Measurements from ENCODE around the gene ATRIP.

DNA sequence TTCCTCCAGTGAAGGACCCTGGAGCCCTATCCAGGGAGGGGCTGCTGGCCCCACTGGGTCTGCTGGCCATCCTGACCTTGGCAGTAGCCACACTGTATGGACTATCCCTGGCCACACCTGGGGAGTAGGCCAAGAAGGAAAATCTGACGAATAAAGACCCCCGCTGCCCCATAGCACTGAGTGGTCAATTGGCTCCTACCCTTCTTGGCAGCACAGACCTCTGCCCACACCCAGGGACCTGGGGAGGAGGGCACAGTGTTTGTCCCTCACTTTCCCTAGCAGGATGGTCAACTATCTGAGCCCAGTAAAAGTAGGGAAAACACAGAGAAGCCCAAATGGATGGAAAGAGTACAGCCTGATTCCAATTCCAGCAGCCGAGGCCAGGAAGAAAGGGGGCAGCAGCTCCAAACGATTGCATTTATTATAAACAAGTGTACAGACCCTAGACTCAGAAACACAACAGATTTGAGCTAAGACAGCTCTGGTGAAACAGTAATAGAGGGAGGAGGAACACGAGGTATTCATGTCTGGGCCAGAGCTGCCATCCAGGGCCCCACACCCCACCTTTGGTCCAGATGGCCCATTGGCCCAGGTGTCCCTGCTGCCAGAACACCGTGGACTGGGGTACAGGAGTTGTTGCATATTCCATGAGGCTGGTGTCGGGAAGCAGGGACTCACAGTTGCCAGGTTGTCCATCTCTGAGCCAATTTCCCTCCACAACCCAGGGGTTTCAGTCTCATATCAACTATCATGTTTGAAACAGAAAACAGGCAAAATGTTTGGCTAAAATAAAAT lies 21.1 kb downstream of the ATRIP start:
- TF ChIP-seq CTCF (conservative IDR thresholded peaks at IDR 0.05; ENCODE audit: low read depth, low read length) (no peak), POLR2A (IDR thresholded peaks at IDR 0.05; ENCODE audit: low read depth, low read length) (no peak), MXI1 (IDR thresholded peaks at IDR 0.05; ENCODE audit: borderline replicate concordance, low read depth, low read length) (no peak), RFX5 (IDR thresholded peaks at IDR 0.05; ENCODE audit: low read depth, low read length) (no peak), CEBPB (IDR thresholded peaks at IDR 0.05; ENCODE audit: low read depth, low read length) (no peak), NFE2L2 (IDR thresholded peaks at IDR 0.05; ENCODE audit: low read depth, low read length) (no peak), MAFK (IDR thresholded peaks at IDR 0.05; ENCODE audit: low read depth, low read length) (no peak), CHD1 (IDR thresholded peaks at IDR 0.05; ENCODE audit: low read depth, low read length) (no peak), SMC3 (IDR thresholded peaks at IDR 0.05; ENCODE audit: low read depth, low read length) (no peak), RAD21 (IDR thresholded peaks at IDR 0.05; ENCODE audit: low read length) (no peak)
- TF ChIP-seq, protein P1, sequence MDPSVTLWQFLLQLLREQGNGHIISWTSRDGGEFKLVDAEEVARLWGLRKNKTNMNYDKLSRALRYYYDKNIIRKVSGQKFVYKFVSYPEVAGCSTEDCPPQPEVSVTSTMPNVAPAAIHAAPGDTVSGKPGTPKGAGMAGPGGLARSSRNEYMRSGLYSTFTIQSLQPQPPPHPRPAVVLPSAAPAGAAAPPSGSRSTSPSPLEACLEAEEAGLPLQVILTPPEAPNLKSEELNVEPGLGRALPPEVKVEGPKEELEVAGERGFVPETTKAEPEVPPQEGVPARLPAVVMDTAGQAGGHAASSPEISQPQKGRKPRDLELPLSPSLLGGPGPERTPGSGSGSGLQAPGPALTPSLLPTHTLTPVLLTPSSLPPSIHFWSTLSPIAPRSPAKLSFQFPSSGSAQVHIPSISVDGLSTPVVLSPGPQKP (IDR thresholded peaks at IDR 0.05; ENCODE audit: borderline replicate concordance, low read depth, low read length) = no peak

Data from IMR-90 (cell line).